Stimulated activated CD4-positive, alpha-beta T cell treated with anti-CD3 and anti-CD28 coated beads, Interleukin-1b, Interleukin-23, amount 100 ng/mL, for 1 hour (primary cell): ENCODE data around the gene UBAP1L.
A peak's percentile ranks its signal among the peaks of the same experiment; 100 is the strongest.
"Not testable (repeated sequence)": the region's sequence is repeated elsewhere in the genome, so short reads cannot be mapped to it uniquely, and the experiment has no call there.

ENCODE experiments used
- DNase-seq, 2 donors: peaks; one replicate each; pipeline ENCODE4 v3.0.0-alpha.2; 2020; ENCODE audit warnings: low read depth in 2 of 2

The UBAP1L gene

GRCh38 chr15:65115086-65115485, at the start of gene UBAP1L:
Gene UBAP1L (minus strand): TSS chr15:65115200. CDS start chr15:65106215, 8,985 bp downstream.
- no peak for DNase-seq

DNA sequence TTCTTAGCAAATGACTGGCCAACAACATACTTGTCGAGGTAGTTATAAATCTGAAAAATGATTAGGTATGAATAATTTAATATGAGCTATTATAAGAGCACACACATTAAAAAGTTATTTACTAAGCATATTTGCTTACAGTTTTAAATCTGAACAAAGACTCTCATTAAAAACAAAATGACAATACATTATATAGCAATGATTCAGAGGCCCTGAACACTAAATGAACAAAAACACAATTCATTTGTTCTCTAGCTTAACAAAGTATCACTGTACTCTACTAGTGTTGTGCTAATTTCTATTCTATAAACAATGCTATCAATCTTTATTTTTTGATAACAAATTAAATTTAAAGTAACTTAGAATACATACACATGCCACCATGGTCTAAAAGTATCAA, 49.1 kb upstream of the UBAP1L start:
- no peak for DNase-seq

- DNase-seq, result no peak
Observed at GRCh38 chr15:65163041-65163440, 48.0 kb upstream of the UBAP1L start.

DNA sequence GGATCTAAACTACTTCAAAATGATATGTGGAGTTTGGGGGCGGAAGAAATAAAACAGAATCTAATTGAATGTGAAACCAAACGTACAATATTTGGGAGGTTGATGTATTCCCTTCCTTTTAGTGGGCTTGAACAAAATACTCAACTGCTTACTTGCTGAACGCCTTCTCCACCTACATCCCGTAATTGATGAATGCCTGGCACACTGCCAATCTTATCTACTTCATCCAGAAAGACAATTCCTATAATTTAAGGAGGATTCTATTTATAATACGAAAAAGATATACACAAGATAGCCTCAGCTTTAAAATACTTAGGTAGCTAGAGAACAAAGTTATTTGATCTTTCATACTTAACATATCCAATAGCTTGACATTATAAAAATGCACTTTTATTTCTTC, 41.7 kb upstream of the UBAP1L start:
- no peak for DNase-seq

DNA sequence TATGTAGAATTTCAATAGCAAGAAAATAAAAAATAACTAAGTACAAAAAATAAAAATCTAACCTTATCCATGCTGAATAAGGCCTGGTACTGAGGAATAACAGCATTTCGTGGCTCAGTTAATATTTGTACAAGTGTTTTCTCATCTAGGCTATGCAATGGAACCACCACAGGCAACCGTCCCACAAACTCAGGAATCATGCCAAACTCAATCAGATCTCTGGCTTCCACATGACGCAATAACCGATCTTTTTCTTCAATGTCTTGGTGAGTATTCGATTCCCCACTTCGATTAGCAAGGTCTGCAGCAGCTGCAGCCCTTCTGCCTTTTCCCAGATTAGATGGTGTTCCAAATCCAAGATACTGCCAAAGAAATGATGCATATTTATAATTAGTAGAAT, 39.7 kb upstream of the UBAP1L start:
- no peak for DNase-seq

DNA sequence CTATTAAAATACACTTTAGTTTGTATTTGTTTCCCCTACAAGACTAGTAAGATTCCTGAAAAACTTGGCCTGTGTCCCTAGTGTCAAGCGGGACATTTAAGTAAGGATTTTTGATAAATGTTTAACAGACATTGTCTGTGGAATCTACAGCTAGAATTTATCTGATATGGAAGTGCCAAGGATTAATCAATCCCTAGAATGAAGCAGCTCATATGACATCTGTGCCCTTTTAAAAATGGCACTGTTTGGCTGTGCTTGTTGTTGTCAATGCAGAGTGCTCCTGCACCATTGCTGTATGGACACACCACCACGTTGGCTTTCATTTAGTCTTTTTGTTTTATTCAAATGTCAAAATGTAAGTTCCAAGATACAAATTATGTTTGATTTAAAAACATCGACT, 32.9 kb upstream of the UBAP1L start:
- DNase-seq, result no peak

DNA sequence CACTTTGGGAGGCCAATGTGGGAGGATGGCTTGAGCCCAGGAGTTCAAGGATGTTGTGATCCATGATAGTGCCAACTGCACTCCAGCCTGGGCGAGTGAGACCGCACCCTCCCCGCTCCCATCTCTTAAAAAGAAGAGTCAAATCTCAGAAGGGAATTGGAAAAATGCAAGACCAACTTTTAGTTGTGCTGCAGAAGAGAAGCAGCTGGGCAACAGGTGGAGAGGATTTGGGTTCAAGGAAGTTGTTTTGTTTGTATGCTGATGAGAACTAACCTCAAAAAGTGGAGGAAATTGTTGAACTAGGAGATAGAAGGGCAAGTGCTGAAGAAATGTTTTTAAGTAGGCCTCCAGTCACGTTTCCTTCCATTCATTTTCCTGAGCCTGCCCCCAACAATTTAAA, 31.4 kb upstream of the UBAP1L start:
- DNase-seq, result no peak

- not testable (repeated sequence) for DNase-seq
Observed at GRCh38 chr15:65138631-65139030, 23.6 kb upstream of the UBAP1L start.

- not testable (repeated sequence) for DNase-seq
Observed at GRCh38 chr15:65137893-65138292, 22.9 kb upstream of the UBAP1L start.

DNA sequence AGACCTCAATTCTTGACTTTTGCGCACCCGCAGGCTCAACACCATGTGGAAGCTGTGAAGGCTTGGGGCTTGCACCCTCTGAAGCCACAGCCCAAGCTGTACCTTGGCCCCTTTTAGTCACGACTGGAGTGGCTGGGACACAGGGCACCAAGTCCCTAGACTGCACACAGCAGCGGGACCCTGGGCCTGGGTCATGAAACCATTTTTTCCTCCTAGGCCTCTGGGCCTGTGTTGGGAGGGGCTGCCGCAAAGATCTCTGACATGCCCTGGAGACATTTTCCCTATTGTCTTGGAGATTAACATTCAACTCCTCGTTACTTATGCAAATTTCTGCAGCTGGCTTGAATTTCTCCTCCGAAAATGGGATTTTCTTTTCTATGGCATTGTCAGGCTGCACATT, 22.1 kb upstream of the UBAP1L start:
- not testable (repeated sequence) for DNase-seq

DNA sequence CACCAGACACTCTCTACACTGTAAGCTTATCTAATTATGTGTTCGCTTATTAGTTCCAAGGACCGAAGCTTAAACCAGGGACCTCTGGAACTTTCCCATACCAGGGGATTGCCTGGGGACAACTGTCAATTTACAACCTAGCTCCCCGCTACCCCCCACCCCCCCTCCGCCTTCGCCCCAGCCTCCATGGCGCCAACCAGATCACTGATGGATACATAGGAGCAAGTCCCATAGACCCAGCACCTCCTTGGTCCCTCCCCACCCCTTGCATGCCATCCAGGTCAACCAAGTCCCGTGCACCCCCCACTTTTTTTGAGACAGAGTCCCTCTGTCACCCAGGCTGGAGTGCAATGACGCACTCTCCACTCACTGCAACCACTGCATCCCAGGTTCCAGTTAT, 19.5 kb upstream of the UBAP1L start:
- no peak for DNase-seq

DNA sequence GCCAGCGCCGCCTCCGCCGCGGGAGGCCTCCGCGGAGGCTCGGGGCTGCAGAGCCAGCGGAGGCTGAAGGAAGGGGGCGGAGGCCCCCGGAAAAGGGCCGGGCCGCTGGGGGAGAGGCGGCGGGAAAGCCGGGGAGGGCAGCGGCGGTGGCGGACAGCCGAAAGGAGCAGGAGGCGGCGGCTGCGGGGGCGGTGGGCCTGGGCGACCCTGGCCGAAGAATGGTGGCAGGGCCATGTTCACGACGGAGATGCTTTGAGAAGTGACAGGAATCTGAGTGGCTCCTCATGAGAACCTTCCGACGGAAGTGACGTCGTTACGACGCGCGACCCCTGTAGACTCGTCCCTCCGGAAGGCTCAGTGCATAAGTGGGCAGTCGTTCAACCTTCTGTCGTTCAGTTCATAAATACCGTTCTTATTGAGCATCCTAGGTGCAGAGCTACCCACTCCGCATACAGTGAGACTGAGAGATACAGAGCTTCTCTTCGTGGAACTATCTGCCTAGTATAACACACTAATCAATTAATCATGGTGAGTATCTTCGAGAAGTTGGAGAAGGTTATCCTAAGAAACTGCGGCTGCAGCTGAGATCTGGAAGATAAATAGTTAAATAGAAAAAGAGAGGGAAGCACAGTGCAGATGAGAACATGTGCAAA, 18.7 kb upstream of the UBAP1L start, which contains the start of gene PDCD7:
PDCD7 (minus strand) TSS at position 261 of the 653 bp plus-strand sequence; CDS start at position 234, 27 bp downstream.
- peak; percentile 35 to 54 for DNase-seq

GRCh38 chr15:65132878-65133547, 18.0 kb upstream of the UBAP1L start:
- no peak for DNase-seq

DNA sequence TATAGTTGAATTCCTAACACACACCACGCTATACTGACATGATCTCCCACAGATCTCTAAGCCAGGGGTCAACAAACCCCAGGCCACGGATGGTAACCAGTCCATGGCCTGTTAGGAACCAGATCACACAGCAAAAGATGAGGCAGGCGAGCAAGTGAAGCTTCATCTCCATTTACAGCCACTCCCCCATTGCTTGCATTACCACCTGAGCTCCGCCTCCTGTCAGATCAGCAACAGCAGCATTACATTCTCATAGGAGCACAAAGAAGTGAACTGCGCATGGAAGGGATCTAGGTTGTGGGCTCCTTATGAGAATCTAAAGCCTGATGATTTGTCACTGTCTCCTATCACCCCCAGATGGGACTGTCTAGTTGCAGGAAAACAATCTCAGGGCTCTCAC, 15.9 kb upstream of the UBAP1L start:
- no peak for DNase-seq

GRCh38 chr15:65115542-65115941, 542 bp upstream of the UBAP1L start:
- DNase-seq, result no peak

- no peak for DNase-seq
Observed at GRCh38 chr15:65110676-65111292, 4.2 kb downstream of the UBAP1L start.

GRCh38 chr15:65106011-65106590, 8.9 kb downstream of the UBAP1L start:
- no peak for DNase-seq

GRCh38 chr15:65105038-65105437, 10.0 kb downstream of the UBAP1L start:
- no peak for DNase-seq

GRCh38 chr15:65102912-65103311, 12.1 kb downstream of the UBAP1L start:
- no peak for DNase-seq

GRCh38 chr15:65101891-65102708, 12.9 kb downstream of the UBAP1L start:
- DNase-seq, result no peak

DNA sequence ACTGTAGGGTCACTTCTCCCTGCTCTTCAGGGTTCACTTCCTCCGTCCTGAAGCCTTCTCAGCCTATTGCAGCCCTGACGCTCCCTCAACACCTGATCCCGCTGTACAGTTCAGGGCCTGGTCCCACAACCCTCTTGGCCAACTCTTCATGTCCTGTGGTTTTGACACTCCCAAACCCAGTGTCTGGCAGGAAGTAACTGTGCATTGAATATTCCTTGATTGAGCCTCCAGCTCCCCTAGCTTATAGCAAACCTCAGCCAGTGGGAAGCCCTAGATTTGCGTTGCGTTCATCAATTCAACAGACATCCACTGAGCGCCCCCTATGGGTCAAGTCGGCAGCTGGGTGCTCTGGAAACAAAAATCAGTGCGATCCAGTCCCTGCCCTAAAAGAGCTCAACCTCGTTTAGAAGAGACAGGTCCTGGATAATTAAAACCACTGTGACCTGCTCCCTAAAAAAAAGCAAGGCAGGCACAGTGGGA, 13.5 kb downstream of the UBAP1L start:
- peak in 1 of 2 donors; percentile 25 for DNase-seq

GRCh38 chr15:65100442-65100841, 14.6 kb downstream of the UBAP1L start:
- DNase-seq, result no peak
